NCI-H1694 treated with DMSO at 0.1 percent for 48 hours (cell line): ENCODE measurements around the gene KIAA1217.

Experiments
- DNase-seq: peaks from one replicate; lab custom pipeline; 2025; lab: John Stamatoyannopoulos, UW

The KIAA1217 gene

DNA sequence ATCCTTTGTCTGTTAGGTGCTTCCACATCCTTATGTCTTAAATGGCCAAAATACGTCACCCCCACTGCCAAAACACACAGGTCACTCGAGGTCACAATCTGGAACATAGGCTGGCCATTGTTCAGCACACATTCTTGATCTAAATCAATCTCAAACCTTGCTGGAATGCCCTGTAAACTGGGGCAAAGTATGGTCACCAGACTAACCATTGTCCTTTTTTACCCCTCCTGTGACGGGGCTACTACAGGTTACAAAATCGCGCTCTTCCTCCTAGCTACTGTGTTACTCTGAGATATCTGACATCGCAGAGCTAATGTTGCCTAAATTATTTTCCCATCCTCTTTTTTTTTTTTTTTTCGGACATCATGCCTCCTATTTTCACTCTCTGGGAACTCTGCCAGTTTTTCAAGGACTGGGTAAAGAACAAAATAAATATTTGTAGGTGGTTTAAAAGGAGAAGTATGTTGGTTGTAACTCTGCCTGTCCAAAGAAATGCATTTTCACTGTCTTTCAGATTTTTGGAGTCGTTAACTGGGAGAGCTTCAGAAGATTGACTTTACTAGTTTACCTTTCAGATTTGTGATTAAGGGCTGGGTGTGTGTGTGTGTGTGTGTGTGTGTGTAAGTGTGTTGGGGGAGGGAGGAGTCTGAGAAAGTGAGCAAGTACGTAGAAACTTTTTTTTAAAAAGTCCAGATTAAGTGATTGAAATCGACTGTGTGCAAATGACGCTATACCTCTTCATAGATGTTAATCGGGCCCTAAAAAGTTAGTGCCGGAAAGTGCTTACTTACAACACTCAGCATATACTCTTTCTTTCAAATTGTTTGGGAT lies 942 bp upstream of the KIAA1217 start:
- DNase-seq, result no peak

- DNase-seq, result no peak
Observed at GRCh38 chr10:24209432-24209771, 464 bp downstream of the KIAA1217 start.

GRCh38 chr10:24209946-24210491 lies 1.1 kb downstream of the KIAA1217 start:
- no peak for DNase-seq

GRCh38 chr10:24210501-24210900 lies 1.6 kb downstream of the KIAA1217 start:
- DNase-seq, result no peak

DNA sequence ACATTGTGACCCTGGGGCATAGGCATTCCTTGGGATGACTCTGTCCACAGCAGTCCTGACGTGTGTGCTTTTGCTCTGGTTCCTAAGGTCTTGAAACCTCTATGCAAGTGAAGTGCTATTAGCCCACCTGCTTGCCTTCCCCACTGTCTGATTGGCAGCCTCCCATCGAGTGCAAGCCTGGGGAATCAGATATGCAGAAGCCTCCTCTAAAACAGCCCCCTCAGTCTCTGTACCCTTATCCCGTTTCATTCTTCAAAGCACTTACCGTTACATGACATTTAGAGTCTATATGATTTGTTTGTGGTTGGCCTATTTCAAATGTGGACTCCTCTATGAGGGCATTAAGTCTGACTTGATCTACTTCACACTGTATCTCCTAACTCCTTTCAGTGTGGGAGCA lies 4.3 kb downstream of the KIAA1217 start:
- DNase-seq, result no peak

DNA sequence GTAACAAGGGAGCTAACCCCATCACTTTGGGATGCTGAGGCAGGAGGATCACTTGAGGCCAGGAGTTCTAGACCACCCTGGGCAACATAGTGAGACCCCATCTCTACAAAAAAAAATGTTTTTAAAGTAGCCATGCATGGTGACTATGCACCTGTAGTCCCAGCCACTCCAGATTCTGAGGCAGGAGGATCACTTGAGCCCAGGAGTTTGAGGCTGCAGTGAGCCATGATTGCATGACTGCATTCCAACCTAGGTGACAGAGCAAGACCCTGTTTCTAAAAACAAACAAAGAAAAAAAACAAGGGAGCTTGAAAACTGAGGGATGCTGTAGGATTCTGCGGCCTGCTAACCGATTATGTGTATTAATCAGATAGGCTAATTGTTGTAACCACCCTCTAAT lies 4.9 kb downstream of the KIAA1217 start:
- no peak for DNase-seq

- no peak for DNase-seq
Observed at GRCh38 chr10:24214762-24215161, 5.8 kb downstream of the KIAA1217 start.

DNA sequence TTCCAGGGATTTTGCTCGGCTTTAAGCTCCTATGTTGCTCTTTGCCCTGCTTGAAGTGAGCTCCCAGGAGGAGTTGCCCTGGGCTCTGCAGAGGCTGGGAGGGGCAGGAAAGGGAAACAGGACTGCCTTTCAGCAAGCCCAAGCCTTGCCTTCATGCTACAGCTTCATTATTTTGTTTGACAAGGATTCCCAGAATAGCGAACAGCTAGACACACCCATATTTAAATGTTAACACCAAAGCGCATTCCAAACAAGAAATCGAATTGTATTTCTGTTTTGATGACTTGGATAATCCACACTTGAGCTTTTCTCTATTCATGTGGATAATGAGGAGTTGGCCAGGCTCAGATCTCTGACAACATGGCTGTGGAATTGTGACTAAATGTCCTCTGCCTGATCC lies 6.3 kb downstream of the KIAA1217 start:
- DNase-seq, result no peak

DNA sequence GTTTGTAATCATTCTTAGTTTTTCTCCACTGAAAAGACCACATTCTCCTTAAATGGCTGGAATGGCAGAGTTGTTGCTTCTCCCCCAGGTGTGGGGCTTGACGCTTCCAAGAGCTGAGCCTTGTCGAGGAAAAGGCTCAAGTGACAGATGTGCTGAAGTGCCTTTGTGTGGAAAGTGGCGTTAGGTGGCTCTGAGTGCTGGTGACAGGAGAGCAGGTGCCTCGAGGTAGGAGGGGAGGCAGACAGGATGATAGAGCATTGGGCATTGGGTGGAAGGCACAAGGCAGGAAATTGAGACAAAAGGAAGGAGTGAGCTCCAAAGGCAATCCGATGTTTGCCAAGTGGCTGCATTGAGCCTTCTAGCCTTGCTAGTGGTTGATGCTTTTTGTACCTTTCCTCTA lies 6.7 kb downstream of the KIAA1217 start:
- DNase-seq, result no peak

DNA sequence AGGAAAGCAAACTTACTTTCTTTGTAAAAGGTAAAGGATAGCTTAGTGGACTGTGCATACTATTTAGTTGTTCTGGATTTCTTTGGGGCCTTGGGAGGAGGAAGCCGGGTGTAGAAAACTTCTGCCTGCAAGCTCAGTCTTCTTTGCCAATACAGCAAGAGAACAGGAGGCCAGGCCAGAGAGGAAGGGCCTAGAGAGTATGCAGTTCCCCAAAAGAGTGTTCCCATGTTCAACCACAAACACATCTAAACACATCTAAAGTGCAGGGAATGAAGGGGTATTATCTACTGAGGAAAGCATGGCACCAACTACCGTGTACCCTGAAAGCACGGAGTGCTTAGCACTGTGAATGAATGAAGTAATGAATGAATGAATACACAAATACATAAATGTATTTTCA lies 11.0 kb downstream of the KIAA1217 start:
- DNase-seq, result no peak

DNA sequence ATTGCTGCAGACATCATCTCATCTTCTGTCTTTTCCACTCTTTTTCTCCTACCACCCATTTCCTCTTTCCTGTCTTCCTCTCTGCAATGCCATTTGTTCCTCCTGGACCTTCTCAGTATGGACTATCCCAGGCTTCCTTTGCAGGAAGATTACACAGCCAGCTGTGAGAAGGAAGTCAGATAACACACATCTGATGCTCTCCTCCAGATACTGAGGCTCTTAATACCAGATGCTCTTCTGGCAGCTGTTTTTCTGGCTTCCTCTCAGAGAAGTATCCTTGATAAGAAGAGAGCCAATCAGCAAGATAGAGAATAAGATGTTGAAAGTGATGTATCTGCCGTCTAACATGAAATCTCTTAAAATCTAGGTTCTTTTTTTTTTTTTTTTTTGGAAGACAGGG lies 14.4 kb downstream of the KIAA1217 start:
- no peak for DNase-seq

DNA sequence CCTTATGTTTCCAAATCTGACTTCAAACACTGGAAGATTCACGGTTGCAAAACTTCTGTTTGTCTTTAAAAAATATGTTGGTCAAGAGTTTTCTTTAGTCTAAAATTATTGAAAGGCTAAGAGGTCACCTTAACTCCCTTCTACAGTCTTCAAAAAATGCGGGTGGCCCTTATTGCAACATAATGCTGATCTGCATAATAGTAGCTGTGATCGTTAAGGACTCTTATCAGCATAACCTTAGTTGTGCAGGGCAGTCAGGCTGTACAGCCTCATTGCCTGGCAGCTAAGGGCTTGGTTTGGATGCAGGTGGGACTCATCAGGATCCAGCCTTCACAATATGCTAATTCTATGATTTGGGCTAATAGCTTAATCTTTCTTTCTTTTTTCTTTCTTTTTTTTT lies 15.0 kb downstream of the KIAA1217 start:
- DNase-seq, result no peak

- no peak for DNase-seq
Observed at GRCh38 chr10:24228642-24229041, 19.7 kb downstream of the KIAA1217 start.

- no peak for DNase-seq
Observed at GRCh38 chr10:24229909-24230308, 21.0 kb downstream of the KIAA1217 start.

DNA sequence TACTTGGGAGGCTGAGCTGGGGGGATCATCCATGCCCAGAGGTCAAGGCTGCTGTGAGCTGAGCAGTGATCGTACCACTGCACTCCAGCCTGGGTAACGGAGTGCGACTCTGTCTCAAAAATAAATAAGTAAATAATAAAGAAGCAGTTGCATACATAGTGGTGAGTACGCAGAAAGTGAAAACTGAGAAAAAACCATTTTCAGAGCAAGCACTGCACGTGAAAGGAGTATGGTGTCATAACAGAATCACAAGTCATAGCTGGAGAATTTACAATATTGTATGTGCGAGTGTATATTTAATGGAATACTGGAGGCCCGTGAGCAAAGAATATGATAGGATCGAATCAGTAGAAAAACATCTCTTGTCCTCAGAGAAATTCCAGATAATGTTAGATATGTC lies 22.3 kb downstream of the KIAA1217 start:
- no peak for DNase-seq

GRCh38 chr10:24234784-24235183 lies 25.8 kb downstream of the KIAA1217 start:
- DNase-seq, result no peak

- no peak for DNase-seq
Observed at GRCh38 chr10:24235471-24235870, 26.5 kb downstream of the KIAA1217 start.

DNA sequence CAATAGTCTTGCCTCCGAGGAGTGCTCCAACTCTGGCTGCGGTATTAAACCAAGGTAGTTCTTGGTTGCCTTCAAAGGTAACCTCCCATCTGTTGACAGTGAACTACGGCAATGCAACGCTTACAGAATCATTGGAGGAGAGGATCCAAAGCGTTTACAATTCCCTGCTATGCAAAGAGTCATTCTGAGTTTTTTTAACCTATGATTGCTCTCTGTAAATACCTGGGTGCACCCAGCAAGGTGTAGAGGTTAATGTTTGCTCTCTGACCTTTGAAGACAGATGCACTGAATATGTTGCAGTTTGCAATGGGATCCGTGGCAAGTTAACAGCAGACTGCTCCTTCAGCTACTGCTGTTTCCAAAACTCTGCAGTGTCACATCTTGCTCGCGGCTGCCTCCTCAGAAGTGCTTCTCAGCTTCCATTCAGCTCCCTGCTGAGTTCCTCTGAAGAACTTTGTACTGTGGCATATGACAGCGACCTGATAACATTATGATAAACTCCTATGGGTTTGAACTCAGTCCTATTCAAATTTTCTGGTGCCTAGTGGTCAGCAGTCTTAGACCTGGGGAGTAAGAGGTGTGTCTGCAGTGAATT lies 29.0 kb downstream of the KIAA1217 start:
- DNase-seq, result no peak

GRCh38 chr10:24238519-24239247 lies 29.7 kb downstream of the KIAA1217 start:
- no peak for DNase-seq

- no peak for DNase-seq
Observed at GRCh38 chr10:24239289-24240040, 30.5 kb downstream of the KIAA1217 start.

GRCh38 chr10:24240041-24240751 lies 31.3 kb downstream of the KIAA1217 start:
- no peak for DNase-seq
